H9 (cell line): Measurements from ENCODE around the gene CSDE1. TPM values are rescaled to one million over a fixed set of nuclear protein-coding genes. Genes with fewer than 3 reads are reported as not detected.

Experiments used
- DNase-seq: peaks from one replicate; pipeline ENCODE4 v3.0.0-alpha.2; 2017
- H2AFZ ChIP-seq: one replicate; pipeline ENCODE4 v1.6.1; 2013; ENCODE audit warnings: mild to moderate bottlenecking, low read length, control low read depth, moderate library complexity
- H2AK5ac ChIP-seq: 2 replicates; pipeline ENCODE4 v1.6.1; 2013; ENCODE audit warnings: low read length, control low read depth, mixed read lengths; ENCODE audit not compliant: insufficient read length
- H2BK120ac ChIP-seq: one replicate; pipeline ENCODE4 v1.6.1; 2013; ENCODE audit warnings: low read depth, mild to moderate bottlenecking, low read length, control low read depth, inconsistent platforms; ENCODE audit not compliant: poor library complexity, severe bottlenecking
- H2BK12ac ChIP-seq: 2 replicates; pipeline ENCODE4 v1.6.1; 2013; ENCODE audit warnings: low read length, control low read depth, mixed read lengths, low read depth; ENCODE audit not compliant: insufficient read length
- H2BK15ac ChIP-seq: 2 replicates; pipeline ENCODE4 v1.6.1; 2013; ENCODE audit warnings: low read depth, low read length, control low read depth
- H2BK20ac ChIP-seq: one replicate; pipeline ENCODE4 v1.6.1; 2013; ENCODE audit warnings: low read depth, mild to moderate bottlenecking, low read length, control low read depth, inconsistent platforms; ENCODE audit not compliant: poor library complexity, severe bottlenecking
- H2BK5ac ChIP-seq: 2 replicates; pipeline ENCODE4 v1.6.1; 2013; ENCODE audit warnings: low read length, control low read depth, mixed read lengths; ENCODE audit not compliant: insufficient read length
- H3K14ac ChIP-seq: 2 replicates; pipeline ENCODE4 v1.6.1; 2013; ENCODE audit warnings: low read length, control low read depth; ENCODE audit not compliant: insufficient read depth
- H3K18ac ChIP-seq: 2 replicates; pipeline ENCODE4 v1.6.1; 2013; ENCODE audit warnings: low read depth, mild to moderate bottlenecking, mixed read lengths, low read length, control low read depth; ENCODE audit not compliant: insufficient read length
- H3K23ac ChIP-seq: 2 replicates; pipeline ENCODE4 v1.6.1; 2013; ENCODE audit warnings: low read length, control low read depth, mixed read lengths, low read depth; ENCODE audit not compliant: insufficient read length
- H3K23me2 ChIP-seq: 2 replicates; pipeline ENCODE4 v1.6.1; 2013; ENCODE audit warnings: low read depth, mild to moderate bottlenecking, mixed read lengths, low read length, control low read depth; ENCODE audit not compliant: insufficient read length, poor library complexity, severe bottlenecking
- H3K27ac ChIP-seq: 2 replicates; pipeline ENCODE4 v1.5.1; 2013; ENCODE audit warnings: low read length, control low read depth, mixed read lengths, low read depth; ENCODE audit not compliant: insufficient read length
- H3K27me3 ChIP-seq: 2 replicates; pipeline ENCODE4 v1.6.1; 2013; ENCODE audit warnings: low read length, control low read depth, inconsistent platforms; ENCODE audit not compliant: insufficient read depth
- H3K4ac ChIP-seq: 2 replicates; pipeline ENCODE4 v1.6.1; 2013; ENCODE audit warnings: low read depth, mild to moderate bottlenecking, control low read depth, inconsistent platforms, low read length, moderate library complexity
- H3K4me1 ChIP-seq: 2 replicates; pipeline ENCODE4 v1.6.1; 2013; ENCODE audit warnings: low read length, control low read depth, inconsistent platforms; ENCODE audit not compliant: insufficient read depth
- H3K4me2 ChIP-seq: 2 replicates; pipeline ENCODE4 v1.6.1; 2013; ENCODE audit warnings: low read length, control low read depth, mixed read lengths; ENCODE audit not compliant: insufficient read length, insufficient read depth
- H3K56ac ChIP-seq: 2 replicates; pipeline ENCODE4 v1.6.1; 2013; ENCODE audit warnings: low read depth, mild to moderate bottlenecking, mixed read lengths, low read length, control low read depth; ENCODE audit not compliant: insufficient read length
- H3K79me1 ChIP-seq: 2 replicates; pipeline ENCODE4 v1.6.1; 2013; ENCODE audit warnings: low read depth, mild to moderate bottlenecking, moderate library complexity, low read length, control low read depth, inconsistent platforms; ENCODE audit not compliant: insufficient read depth, poor library complexity, severe bottlenecking
- H3K79me2 ChIP-seq: 2 replicates; pipeline ENCODE4 v1.6.1; 2013; ENCODE audit warnings: low read length, control low read depth, inconsistent platforms; ENCODE audit not compliant: insufficient read depth
- H3K9ac ChIP-seq: 2 replicates; pipeline ENCODE4 v1.6.1; 2013; ENCODE audit warnings: low read length, control low read depth, mixed read lengths; ENCODE audit not compliant: insufficient read length; ENCODE audit errors: extremely low read depth
- H3K9me3 ChIP-seq: one replicate; pipeline ENCODE4 v1.6.1; 2013; ENCODE audit warnings: low read depth, low read length, inconsistent platforms; ENCODE audit not compliant: control insufficient read depth
- H3T11ph ChIP-seq: one replicate; pipeline ENCODE4 v1.6.1; 2013; ENCODE audit warnings: mild to moderate bottlenecking, low read length, control low read depth, inconsistent platforms
- H4K20me1 ChIP-seq: one replicate; pipeline ENCODE4 v1.6.1; 2013; ENCODE audit not compliant: control insufficient read depth, insufficient read length, insufficient read depth
- H4K5ac ChIP-seq: 2 replicates; pipeline ENCODE4 v1.6.1; 2013; ENCODE audit warnings: low read depth, mild to moderate bottlenecking, mixed read lengths, low read length, control low read depth; ENCODE audit not compliant: insufficient read length
- H4K8ac ChIP-seq: replicated peaks from 2 replicates; pipeline ENCODE4 v1.6.1; 2013; ENCODE audit warnings: low read length, control low read depth, mixed read lengths, low read depth; ENCODE audit not compliant: insufficient read length
- H4K91ac ChIP-seq: 2 replicates; pipeline ENCODE4 v1.6.1; 2013; ENCODE audit warnings: low read depth, mild to moderate bottlenecking, moderate library complexity, mixed read lengths, low read length, control low read depth; ENCODE audit not compliant: insufficient read length
- H3K27ac Mint-ChIP-seq, 3 experiments: 2 replicates in 2 of 3; 3 replicates in 1 of 3; pipeline ENCODE4 v1.8.0; 2020 to 2021; ENCODE audit warnings: mixed read lengths in 3 of 3, mild to moderate bottlenecking in 1 of 3, moderate library complexity in 1 of 3
- H3K27me3 Mint-ChIP-seq: 2 replicates; pipeline ENCODE4 v1.8.0; 2021; ENCODE audit warnings: low read depth, mild to moderate bottlenecking, moderate library complexity, mixed read lengths
- H3K36me3 Mint-ChIP-seq, 3 experiments: 2 replicates in 2 of 3; 3 replicates in 1 of 3; pipeline ENCODE4 v1.8.0; 2020 to 2021; ENCODE audit warnings: low read depth in 3 of 3, mixed read lengths in 3 of 3; ENCODE audit not compliant: insufficient read depth in 1 of 3
- H3K4me1 Mint-ChIP-seq, 2 experiments: 2 replicates each; pipeline ENCODE4 v1.8.0; 2020; ENCODE audit warnings: mixed read lengths in 2 of 2
- H3K4me3 Mint-ChIP-seq, 2 experiments: 2 replicates in 1 of 2; 3 replicates in 1 of 2; pipeline ENCODE4 v1.8.0; 2020 to 2021; ENCODE audit warnings: mild to moderate bottlenecking in 2 of 2, mixed read lengths in 2 of 2, moderate library complexity in 1 of 2
- H3K9me3 Mint-ChIP-seq, 2 experiments: 2 replicates in 1 of 2; 3 replicates in 1 of 2; pipeline ENCODE4 v1.8.0; 2020; ENCODE audit warnings: mild to moderate bottlenecking in 2 of 2, mixed read lengths in 2 of 2, moderate library complexity in 1 of 2
- CTCF ChIP-seq: fragments of 200-600 bp; sonication (generic); conservative IDR thresholded peaks from 3 replicates; pipeline ENCODE4 v1.8.0; 2021; ENCODE audit warnings: antibody characterized with exemption, mild to moderate bottlenecking
- WGBS: extraction: QIAGEN DNeasy Blood & Tissue Kit; methylation state at CpG from one replicate; pipeline ENCODE4 v1.1.7; 2013; ENCODE audit warnings: missing lambda C conversion rate, low lambda C conversion rate, mixed read lengths; ENCODE audit not compliant: insufficient read length; ENCODE audit errors: extremely low coverage; 5-methylcytosine and 5-hydroxymethylcytosine counted together
- total RNA-seq: library from RNA; stranded (reverse); gene quantifications from 2 replicates; pipeline ENCODE4 v1.2.1, GENCODE V29; 2021

CSDE1 gene
- total RNA-seq, 1 experiment from 2014 or later: 645 TPM

GRCh38 chr1:114701931-114702330, 55.9 kb downstream of the CSDE1 start:
- Histone ChIP-seq H3K4me2 (no peak overlapping the region), H3K23ac (no peak overlapping the region), H3K23me2 (no peaks in the 10 kb centered on the region), H4K20me1 (no peaks in the 10 kb centered on the region), H3K27ac (no peak overlapping the region), H3K56ac (no peak overlapping the region), H3K4ac (no peak overlapping the region), H3K14ac (no peak overlapping the region), H3K27me3 (no peaks in the 10 kb centered on the region), H2BK20ac (no peak overlapping the region), H2BK15ac (no peak overlapping the region), H3K9me3 (no peaks in the 10 kb centered on the region), H2BK12ac (no peak overlapping the region), H3K9ac (no peak overlapping the region), H2AFZ (no peak overlapping the region), H2BK120ac (no peak overlapping the region), H4K5ac (no peak overlapping the region), H4K8ac (no peak overlapping the region), H2BK5ac (no peak overlapping the region), H3K4me1 (no peaks in the 10 kb centered on the region), H2AK5ac (no peak overlapping the region), H3K79me2 (no peaks in the 10 kb centered on the region), H3K79me1 (no peaks in the 10 kb centered on the region), H3T11ph (no peak overlapping the region), H3K18ac (no peak overlapping the region), H4K91ac (no peak overlapping the region)
- H3K27me3 Mint-ChIP-seq: peaks cover 5% of the 10 kb centered on the region; the same call in 1 of the 2 replicates
- no peak overlapping the region for H3K27ac Mint-ChIP-seq
- no peaks in the 10 kb centered on the region for H3K4me1 Mint-ChIP-seq
- peaks cover 0 to 12% (median 7%) of the 10 kb centered on the region in 3 experiments; a peak in 5 of 7 replicates for H3K36me3 Mint-ChIP-seq
- no peak for DNase-seq
- H3K4me3 Mint-ChIP-seq: no peak overlapping the region
- TF ChIP-seq CTCF: no peak
- H3K9me3 Mint-ChIP-seq: no peaks in the 10 kb centered on the region
- no CpG with 5 or more reads among the region's 2 CpGs for WGBS
